GM12874 (cell line): ENCODE data around the gene ARMC2.

Experiments
- TF ChIP-seq, protein P1 (sequence below): IDR thresholded peaks from 2 replicates; pipeline ENCODE4 v1.5.1; 2011; ENCODE audit warnings: low read depth, mild to moderate bottlenecking, control low read depth, low read length, moderate library complexity; ENCODE audit not compliant: insufficient read depth

The ARMC2 gene

DNA sequence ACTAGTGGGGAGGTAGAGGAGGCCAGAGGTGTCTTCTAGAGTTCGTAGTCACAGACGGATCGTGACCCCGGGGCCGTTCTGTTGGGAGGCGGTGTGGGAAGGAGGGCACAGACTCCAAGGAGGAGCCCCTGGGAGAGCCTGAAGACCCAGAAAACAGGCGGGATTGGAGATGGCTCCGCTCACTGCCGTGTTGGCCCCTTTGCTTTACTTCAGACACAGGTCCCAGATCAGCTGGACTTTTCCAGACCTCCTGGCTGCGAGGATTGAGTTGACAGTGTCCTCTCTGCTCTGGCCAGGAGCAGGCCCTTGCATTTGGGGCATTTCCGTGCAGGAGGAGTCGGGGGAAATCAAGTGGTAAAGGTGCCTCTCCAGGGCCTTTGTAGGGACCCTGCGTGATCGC, 112.9 kb downstream of the ARMC2 start:
- TF ChIP-seq, protein P1, sequence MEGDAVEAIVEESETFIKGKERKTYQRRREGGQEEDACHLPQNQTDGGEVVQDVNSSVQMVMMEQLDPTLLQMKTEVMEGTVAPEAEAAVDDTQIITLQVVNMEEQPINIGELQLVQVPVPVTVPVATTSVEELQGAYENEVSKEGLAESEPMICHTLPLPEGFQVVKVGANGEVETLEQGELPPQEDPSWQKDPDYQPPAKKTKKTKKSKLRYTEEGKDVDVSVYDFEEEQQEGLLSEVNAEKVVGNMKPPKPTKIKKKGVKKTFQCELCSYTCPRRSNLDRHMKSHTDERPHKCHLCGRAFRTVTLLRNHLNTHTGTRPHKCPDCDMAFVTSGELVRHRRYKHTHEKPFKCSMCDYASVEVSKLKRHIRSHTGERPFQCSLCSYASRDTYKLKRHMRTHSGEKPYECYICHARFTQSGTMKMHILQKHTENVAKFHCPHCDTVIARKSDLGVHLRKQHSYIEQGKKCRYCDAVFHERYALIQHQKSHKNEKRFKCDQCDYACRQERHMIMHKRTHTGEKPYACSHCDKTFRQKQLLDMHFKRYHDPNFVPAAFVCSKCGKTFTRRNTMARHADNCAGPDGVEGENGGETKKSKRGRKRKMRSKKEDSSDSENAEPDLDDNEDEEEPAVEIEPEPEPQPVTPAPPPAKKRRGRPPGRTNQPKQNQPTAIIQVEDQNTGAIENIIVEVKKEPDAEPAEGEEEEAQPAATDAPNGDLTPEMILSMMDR = no peak

DNA sequence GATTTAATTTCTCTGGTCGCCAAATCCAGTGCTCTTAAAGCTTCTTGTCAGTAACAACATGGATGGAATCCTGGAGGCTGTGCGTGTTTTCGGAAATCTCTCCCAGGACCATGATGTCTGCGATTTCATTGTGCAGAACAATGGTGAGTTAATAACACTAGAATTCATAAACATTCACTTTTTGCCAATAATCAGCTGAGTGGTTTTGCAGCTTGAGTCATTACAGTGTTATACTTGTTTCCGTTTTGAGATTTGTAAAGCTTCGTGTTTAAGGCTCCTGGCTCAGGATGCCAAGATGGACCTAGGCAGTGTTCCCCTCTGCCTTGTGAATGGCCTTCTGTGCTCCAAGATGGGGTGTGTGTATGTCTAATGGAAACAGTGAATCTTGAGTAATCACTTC, 113.8 kb downstream of the ARMC2 start:
- TF ChIP-seq, protein P1 = no peak

DNA sequence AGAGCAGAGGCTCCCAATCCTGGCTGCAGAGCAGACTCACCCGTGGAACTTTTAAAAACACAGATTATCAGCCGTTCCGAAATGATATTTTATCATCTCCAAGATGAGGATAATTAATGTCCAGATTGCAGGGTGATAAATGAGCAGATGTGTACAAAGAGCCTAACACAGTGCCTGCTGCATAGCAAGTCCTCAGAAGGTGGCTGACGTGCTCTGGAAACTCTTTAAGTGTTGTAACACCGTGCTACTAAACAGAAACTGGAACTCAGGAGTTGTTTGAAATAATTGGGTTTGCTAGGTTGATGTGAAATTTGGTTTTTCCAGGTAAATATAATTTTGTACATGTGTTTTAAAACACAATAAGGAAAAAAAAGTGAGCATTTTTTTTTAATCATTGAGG, 118.0 kb downstream of the ARMC2 start:
- TF ChIP-seq, protein P1 = no peak

DNA sequence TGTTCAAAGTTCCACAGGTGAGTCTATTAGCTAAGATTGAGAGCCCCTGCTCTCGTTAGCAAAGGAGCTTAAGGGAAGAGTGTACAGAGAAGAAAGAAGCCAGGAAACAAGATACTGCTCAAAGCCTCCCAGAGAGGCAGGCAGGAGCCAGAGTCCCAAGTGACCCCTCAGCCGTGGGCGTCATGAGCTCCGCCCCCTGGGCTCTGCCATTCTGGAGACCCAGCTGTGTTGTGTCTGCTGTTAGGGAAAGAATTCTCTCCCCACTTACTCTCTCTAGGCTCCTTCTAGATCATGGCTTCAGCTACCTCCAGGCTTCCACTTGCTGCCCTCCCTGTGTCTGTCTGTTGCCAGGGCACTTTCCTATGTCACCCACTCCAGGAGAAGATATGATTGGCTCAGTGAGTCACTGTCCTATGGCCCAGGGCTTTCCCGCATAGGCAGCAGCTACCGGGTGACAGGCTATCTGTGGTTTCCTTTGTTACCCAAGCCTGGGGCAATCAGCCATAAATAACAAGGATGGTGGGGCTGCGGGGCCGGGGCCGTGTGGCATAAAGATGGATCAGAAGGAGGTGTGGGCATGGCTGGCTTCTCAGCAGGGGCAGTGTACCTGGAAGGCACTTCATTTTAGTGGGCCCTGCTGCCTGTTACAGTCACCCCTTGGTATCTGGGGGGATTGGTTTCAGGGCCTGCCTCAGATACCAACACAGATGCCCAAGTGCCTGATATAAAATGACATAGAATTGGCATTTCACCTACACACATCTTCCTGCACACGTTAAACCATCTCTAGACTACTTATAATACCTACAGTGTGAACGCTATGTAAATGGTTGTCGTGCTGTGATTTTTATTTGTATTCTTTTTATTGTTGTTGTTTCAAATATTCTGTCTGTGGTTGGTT, 118.9 kb downstream of the ARMC2 start:
- TF ChIP-seq, protein P1 = no peak

DNA sequence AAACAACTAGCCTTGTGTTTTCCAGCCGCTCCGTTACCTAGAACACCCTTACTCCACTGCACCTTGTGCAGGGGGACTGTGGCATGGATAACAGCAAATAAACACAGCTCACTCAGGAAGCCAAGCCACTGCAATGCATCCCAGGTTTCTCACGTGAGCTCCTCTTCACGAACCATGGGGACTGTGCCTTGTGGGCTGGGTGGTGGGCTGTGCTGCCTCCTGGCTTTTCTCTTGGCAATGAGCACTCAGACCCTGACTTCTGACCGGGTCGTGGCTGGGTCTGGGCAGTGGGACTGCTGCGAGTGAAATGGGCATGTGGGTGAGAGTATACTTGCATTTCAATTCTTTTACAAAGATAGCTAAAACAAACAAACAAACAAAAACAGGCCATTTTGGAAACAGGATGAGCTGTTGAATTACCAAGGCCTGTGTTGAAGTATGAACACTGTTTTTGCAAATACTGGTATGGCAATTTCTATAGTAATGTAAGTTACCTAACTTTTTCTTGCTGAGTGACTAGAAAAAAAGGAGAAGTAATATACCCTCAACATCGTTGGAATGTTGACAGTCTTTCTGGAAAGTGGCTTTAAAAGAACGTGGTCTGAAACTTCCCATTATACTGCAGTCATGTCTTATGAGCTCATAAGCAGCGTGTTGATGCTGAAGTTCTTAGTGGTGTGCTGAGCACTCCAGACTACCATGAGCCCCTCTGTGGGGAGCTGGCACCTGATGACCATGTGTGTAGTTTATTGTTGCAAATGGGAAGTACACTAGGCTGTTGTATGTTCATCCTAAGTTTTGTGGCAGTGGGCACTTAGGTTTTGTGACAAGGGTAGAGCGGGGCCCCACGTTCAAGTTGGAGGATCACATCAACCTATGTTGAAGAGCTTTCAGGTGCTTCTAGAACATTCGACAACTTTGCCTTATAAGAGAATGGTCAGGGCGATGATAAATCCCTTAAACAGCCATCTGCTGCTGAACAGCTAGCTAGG, 120.4 kb downstream of the ARMC2 start:
- TF ChIP-seq, protein P1 = no peak

DNA sequence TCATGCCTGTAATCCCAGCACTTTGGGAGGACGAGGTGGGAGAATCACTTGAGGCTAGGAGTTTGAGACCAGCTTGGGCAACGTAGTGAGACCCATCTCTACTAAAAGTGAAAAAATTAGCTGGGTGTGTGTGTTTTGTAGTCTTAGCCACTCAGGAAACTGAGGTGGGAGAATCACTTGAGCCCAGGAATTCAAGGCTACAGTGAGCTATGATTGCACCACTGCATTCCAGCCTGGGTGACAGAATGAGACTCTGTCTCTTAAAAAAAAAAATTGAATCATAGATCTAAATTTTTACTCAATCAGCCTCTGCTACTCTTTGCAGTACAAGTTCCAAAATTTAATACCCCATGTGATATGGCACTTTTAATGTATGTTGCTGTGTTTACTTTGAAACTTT, 121.6 kb downstream of the ARMC2 start:
- TF ChIP-seq, protein P1 = no peak

DNA sequence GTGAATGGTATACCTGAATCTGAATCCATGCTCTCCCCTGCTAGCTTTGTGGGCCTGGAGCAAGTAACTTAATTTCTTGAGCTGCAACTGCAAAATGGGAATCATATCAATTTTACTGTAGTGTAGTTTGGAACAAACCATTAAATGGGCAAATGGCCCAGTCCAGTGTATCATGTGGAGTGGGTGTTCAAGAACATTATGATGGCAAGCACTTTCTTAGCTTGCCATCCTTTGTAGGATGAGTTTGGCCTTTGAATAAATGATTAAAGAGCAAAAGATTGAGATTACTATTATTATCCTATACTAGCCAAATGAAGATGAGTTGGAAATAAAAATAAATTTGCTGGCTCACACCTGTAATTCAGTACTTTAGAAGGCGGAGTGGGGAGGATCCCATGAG, 126.0 kb downstream of the ARMC2 start:
- TF ChIP-seq, protein P1 = no peak
